GM12878 (cell line): Measurements from ENCODE around the gene CENPK. TPM values are rescaled to one million over a fixed set of nuclear protein-coding genes. Genes with fewer than 3 reads are reported as not detected.

ENCODE experiments used
- BCL3 ChIP-seq: IDR thresholded peaks from 2 replicates; pipeline ENCODE4 v1.6.1; 2011; ENCODE audit warnings: borderline replicate concordance, low read depth, mild to moderate bottlenecking, moderate library complexity, low read length; ENCODE audit not compliant: insufficient read depth, poor library complexity, severe bottlenecking
- BHLHE40 ChIP-seq, 2 experiments: fragments of 450-650 bp in 1 of 2; IDR thresholded peaks; 2 replicates each; pipeline ENCODE4 v1.6.1; 2011 to 2017; ENCODE audit warnings: low read depth in 2 of 2, borderline replicate concordance in 1 of 2, improper control_type of control experiment in 1 of 2, low read length in 1 of 2, mild to moderate bottlenecking in 1 of 2
- CHD4 ChIP-seq: fragments of 200-600 bp; sonication (generic); IDR thresholded peaks from 2 replicates; pipeline ENCODE4 v1.6.1; 2016; ENCODE audit warnings: mild to moderate bottlenecking
- HSF1 ChIP-seq: fragments of 150-350 bp; IDR thresholded peaks from 2 replicates; pipeline ENCODE4 v1.6.1; 2014; ENCODE audit warnings: mild to moderate bottlenecking, low read depth, low read length
- IKZF2 ChIP-seq, 2 experiments: fragments of 450-650 bp; IDR thresholded peaks; 2 replicates each; pipeline ENCODE4 v1.6.1; 2017; ENCODE audit warnings: mild to moderate bottlenecking in 2 of 2, moderate library complexity in 2 of 2
- MEF2B ChIP-seq: fragments of 450-650 bp; IDR thresholded peaks from 2 replicates; pipeline ENCODE4 v1.6.1; 2018; ENCODE audit warnings: mild to moderate bottlenecking, moderate library complexity; ENCODE audit not compliant: partially characterized antibody, poor library complexity, severe bottlenecking
- MTA2 ChIP-seq: fragments of 450-650 bp; IDR thresholded peaks from 2 replicates; pipeline ENCODE4 v1.6.1; 2016; ENCODE audit warnings: low read depth, mild to moderate bottlenecking, moderate library complexity
- MYC ChIP-seq: IDR thresholded peaks from 2 replicates; pipeline ENCODE4 v1.6.1; 2011; ENCODE audit warnings: mild to moderate bottlenecking, low read length, moderate library complexity, inconsistent platforms; ENCODE audit not compliant: insufficient read depth, insufficient replicate concordance, insufficient read length, severe bottlenecking
- NFYB ChIP-seq: IDR thresholded peaks from 2 replicates; pipeline ENCODE4 v1.6.1; 2011; ENCODE audit warnings: low read depth, mild to moderate bottlenecking, low read length, improper control_type of control experiment, moderate library complexity; ENCODE audit not compliant: insufficient read depth
- PML ChIP-seq: IDR thresholded peaks from 2 replicates; pipeline ENCODE4 v1.6.1; 2012; ENCODE audit warnings: low read length, inconsistent platforms
- RAD21 ChIP-seq: IDR thresholded peaks from 2 replicates; pipeline ENCODE4 v1.6.1; 2011; ENCODE audit warnings: mild to moderate bottlenecking, low read depth, low read length, moderate library complexity; ENCODE audit not compliant: insufficient read depth
- TCF3 ChIP-seq: IDR thresholded peaks from 2 replicates; pipeline ENCODE4 v1.6.1; 2012; ENCODE audit warnings: low read depth, mild to moderate bottlenecking, low read length, borderline replicate concordance; ENCODE audit not compliant: insufficient read depth
- polyA plus RNA-seq, 11 experiments: library from polyadenylated mRNA; depleted of rRNA in 4 of 11; unstranded in 6 of 11; stranded (reverse) in 5 of 11; fragments of >200 nt; fragmentation: Nextera tagmentation in 4 of 11; fragmentation: Illumina TruSeq in 1 of 11; extraction: Ambion mirVana in 4 of 11; extraction: Trizol in 1 of 11; gene quantifications; 1 replicate in 1 of 11; 2 replicates in 10 of 11; pipeline versions ENCODE4 v1.2.1 to v1.2.3, GENCODE V29; 2011 to 2016; ENCODE audit warnings: inconsistent platforms in 2 of 11, missing spikeins in 2 of 11, low read depth in 1 of 11
- total RNA-seq, 4 experiments: library from RNA; depleted of rRNA in 3 of 4; stranded (reverse); fragments of >200 nt in 3 of 4; fragmentation: Illumina TruSeq in 1 of 4; extraction: Trizol in 1 of 4; gene quantifications; 2 replicates each; pipeline versions ENCODE4 v1.2.1 to v1.2.3, GENCODE V29; 2013 to 2021
- TF ChIP-seq, protein P1 (sequence below): fragments of 450-650 bp; IDR thresholded peaks from 2 replicates; pipeline ENCODE4 v1.6.1; 2018; ENCODE audit warnings: mild to moderate bottlenecking, low read depth, moderate library complexity; ENCODE audit not compliant: partially characterized antibody
- TF ChIP-seq, protein P2 (sequence below): IDR thresholded peaks from 2 replicates; pipeline ENCODE4 v1.6.1; 2012; ENCODE audit warnings: low read depth, low read length, improper control_type of control experiment
- TF ChIP-seq, protein P3 (sequence below), 3 experiments: IDR thresholded peaks in 2 of 3; conservative IDR thresholded peaks in 1 of 3; 2 replicates each; pipeline ENCODE4 v1.5.1; 2011; ENCODE audit warnings: low read depth in 3 of 3, low read length in 3 of 3, mild to moderate bottlenecking in 3 of 3, control low read depth in 2 of 3, moderate library complexity in 2 of 3, inconsistent platforms in 1 of 3, mixed read lengths in 1 of 3; ENCODE audit not compliant: control insufficient read depth in 2 of 3, insufficient read depth in 1 of 3; ENCODE audit errors: extremely low read depth in 1 of 3

CENPK gene
- total and polyA plus RNA-seq, 10 of the 15 experiments (the other 5 are each of a cell fraction or from before 2014, with no cell fraction given) = 29.5 to 94.3 (median 43.2) TPM

DNA sequence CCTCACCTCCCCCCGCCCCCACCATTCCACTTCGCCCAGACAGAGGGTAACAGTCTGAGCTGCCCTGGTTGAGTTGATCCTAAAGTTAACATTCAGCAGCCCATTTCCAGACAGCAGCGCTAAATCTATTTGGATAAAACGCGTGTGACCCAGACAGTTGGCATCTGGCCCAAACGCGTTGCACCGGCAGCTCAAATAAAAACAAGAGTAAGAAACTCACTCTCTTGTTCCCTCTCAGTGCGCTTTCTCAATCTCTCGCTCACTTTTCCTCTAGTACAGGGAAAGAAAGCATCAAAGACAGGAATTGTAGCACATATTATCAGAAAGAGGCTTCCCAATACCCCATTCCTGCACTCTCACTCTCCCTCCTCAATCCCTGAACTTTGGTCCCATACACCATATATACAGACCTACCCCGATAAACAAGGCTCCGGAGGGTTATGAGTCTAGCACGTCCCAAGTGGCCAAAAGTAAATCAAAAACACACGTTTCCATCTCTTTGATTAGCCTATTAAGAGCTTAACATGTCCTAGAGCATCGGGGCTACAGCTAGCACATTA lies 82.6 kb downstream of the CENPK start (continued):
- TF ChIP-seq PML = no peak
- TF ChIP-seq MYC = no peak
- TF ChIP-seq RAD21 = peak; percentile 40
- TF ChIP-seq, protein P1, sequence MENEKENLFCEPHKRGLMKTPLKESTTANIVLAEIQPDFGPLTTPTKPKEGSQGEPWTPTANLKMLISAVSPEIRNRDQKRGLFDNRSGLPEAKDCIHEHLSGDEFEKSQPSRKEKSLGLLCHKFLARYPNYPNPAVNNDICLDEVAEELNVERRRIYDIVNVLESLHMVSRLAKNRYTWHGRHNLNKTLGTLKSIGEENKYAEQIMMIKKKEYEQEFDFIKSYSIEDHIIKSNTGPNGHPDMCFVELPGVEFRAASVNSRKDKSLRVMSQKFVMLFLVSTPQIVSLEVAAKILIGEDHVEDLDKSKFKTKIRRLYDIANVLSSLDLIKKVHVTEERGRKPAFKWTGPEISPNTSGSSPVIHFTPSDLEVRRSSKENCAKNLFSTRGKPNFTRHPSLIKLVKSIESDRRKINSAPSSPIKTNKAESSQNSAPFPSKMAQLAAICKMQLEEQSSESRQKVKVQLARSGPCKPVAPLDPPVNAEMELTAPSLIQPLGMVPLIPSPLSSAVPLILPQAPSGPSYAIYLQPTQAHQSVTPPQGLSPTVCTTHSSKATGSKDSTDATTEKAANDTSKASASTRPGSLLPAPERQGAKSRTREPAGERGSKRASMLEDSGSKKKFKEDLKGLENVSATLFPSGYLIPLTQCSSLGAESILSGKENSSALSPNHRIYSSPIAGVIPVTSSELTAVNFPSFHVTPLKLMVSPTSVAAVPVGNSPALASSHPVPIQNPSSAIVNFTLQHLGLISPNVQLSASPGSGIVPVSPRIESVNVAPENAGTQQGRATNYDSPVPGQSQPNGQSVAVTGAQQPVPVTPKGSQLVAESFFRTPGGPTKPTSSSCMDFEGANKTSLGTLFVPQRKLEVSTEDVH = no peak
- 0 out of 4 replicates have a peak, but pooled peaks of 1 of the 2 experiments have one; percentile 20 for TF ChIP-seq IKZF2 (IDR thresholded peaks at IDR 0.05)
- no peak for TF ChIP-seq HSF1
- TF ChIP-seq BHLHE40 (IDR thresholded peaks at IDR 0.05; ENCODE audit: borderline replicate concordance in 1 of 2, low read depth in 2 of 2, low read length in 1 of 2) = no peak
- TF ChIP-seq CHD4 = no peak
- no peak for TF ChIP-seq MTA2
- TF ChIP-seq, protein P2, sequence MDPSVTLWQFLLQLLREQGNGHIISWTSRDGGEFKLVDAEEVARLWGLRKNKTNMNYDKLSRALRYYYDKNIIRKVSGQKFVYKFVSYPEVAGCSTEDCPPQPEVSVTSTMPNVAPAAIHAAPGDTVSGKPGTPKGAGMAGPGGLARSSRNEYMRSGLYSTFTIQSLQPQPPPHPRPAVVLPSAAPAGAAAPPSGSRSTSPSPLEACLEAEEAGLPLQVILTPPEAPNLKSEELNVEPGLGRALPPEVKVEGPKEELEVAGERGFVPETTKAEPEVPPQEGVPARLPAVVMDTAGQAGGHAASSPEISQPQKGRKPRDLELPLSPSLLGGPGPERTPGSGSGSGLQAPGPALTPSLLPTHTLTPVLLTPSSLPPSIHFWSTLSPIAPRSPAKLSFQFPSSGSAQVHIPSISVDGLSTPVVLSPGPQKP = no peak
- TF ChIP-seq, protein P3, sequence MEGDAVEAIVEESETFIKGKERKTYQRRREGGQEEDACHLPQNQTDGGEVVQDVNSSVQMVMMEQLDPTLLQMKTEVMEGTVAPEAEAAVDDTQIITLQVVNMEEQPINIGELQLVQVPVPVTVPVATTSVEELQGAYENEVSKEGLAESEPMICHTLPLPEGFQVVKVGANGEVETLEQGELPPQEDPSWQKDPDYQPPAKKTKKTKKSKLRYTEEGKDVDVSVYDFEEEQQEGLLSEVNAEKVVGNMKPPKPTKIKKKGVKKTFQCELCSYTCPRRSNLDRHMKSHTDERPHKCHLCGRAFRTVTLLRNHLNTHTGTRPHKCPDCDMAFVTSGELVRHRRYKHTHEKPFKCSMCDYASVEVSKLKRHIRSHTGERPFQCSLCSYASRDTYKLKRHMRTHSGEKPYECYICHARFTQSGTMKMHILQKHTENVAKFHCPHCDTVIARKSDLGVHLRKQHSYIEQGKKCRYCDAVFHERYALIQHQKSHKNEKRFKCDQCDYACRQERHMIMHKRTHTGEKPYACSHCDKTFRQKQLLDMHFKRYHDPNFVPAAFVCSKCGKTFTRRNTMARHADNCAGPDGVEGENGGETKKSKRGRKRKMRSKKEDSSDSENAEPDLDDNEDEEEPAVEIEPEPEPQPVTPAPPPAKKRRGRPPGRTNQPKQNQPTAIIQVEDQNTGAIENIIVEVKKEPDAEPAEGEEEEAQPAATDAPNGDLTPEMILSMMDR (IDR thresholded peaks at IDR 0.05 in 2 of 3, conservative IDR thresholded peaks at IDR 0.05 in 1 of 3; ENCODE audit: control insufficient read depth in 2 of 3, extremely low read depth in 1 of 3, insufficient read depth in 1 of 3, low read depth in 3 of 3, low read length in 3 of 3) = peak in 1 of 3 experiments; percentile 17; a peak in 1 of 6 replicates
- no peak for TF ChIP-seq BCL3
- TF ChIP-seq TCF3 = no peak
- TF ChIP-seq NFYB = no peak
- TF ChIP-seq MEF2B = peak; percentile 13
